OCI-LY7 (cell line): ENCODE results near the gene TIGAR. TPM values are rescaled to one million over a fixed set of nuclear protein-coding genes. Genes with fewer than 3 reads are reported as not detected.

Experiments used
- BruUV-seq: library from RNA; stranded (reverse); fragments of 400-500 nt; replicated peaks from 2 replicates; lab custom pipeline; 2021; lab: Mats Ljungman, UMichigan
- CTCF ChIA-PET: fragments of 300-600 bp; sonication (Branson Sonifier 250); formaldehyde crosslinking; loops from one replicate; lab custom pipeline; 2022; ENCODE audit warnings: antibody characterized with exemption; ENCODE audit not compliant: unreplicated experiment; lab: Charles Lee
- POLR2A ChIA-PET: fragments of 300-600 bp; sonication (Branson Sonifier 250); formaldehyde crosslinking; loops from one replicate; lab custom pipeline; 2022; ENCODE audit warnings: antibody characterized with exemption; lab: Charles Lee
- DNase-seq: peaks from one replicate; pipeline ENCODE4 v3.0.0-alpha.2; 2015; ENCODE audit warnings: low spot score
- H2AFZ ChIP-seq: fragments of 200-600 bp; sonication (generic), shearing (Covaris generic); 2 replicates; pipeline ENCODE4 v1.6.1; 2014; ENCODE audit warnings: mild to moderate bottlenecking, antibody characterized with exemption, low read length, moderate library complexity
- H3K27ac ChIP-seq: fragments of 200-600 bp; sonication (generic); 2 replicates; pipeline ENCODE4 v1.5.1; 2014; ENCODE audit warnings: mixed run types, low read depth, mild to moderate bottlenecking, moderate library complexity, low read length, inconsistent platforms; ENCODE audit not compliant: poor library complexity, severe bottlenecking
- H3K36me3 ChIP-seq: fragments of 200-600 bp; sonication (generic); 2 replicates; pipeline ENCODE4 v1.6.1; 2014; ENCODE audit warnings: mild to moderate bottlenecking, antibody characterized with exemption, low read length, moderate library complexity, mixed read lengths; ENCODE audit not compliant: insufficient read depth
- H3K4me1 ChIP-seq: fragments of 200-600 bp; sonication (generic); 2 replicates; pipeline ENCODE4 v1.5.1; 2014; ENCODE audit warnings: mild to moderate bottlenecking, low read length; ENCODE audit not compliant: insufficient read depth, poor library complexity, severe bottlenecking
- H3K4me2 ChIP-seq: fragments of 200-600 bp; sonication (generic); 2 replicates; pipeline ENCODE4 v1.6.1; 2014; ENCODE audit warnings: mild to moderate bottlenecking, low read length
- H3K4me3 ChIP-seq: fragments of 200-600 bp; sonication (generic); 2 replicates; pipeline ENCODE4 v1.5.1; 2014; ENCODE audit warnings: mild to moderate bottlenecking, low read depth, low read length; ENCODE audit not compliant: poor library complexity, severe bottlenecking
- H3K79me2 ChIP-seq: fragments of 200-600 bp; sonication (generic); 2 replicates; pipeline ENCODE4 v1.6.1; 2016; ENCODE audit warnings: low read depth, mild to moderate bottlenecking, low read length, moderate library complexity, mixed read lengths; ENCODE audit not compliant: insufficient read depth
- H3K9me2 ChIP-seq: fragments of 200-600 bp; sonication (generic); 2 replicates; pipeline ENCODE4 v1.6.1; 2016; ENCODE audit warnings: mild to moderate bottlenecking, low read length, mixed read lengths; ENCODE audit not compliant: insufficient read depth
- H3K9me3 ChIP-seq: fragments of 200-600 bp; sonication (generic); 2 replicates; pipeline ENCODE4 v1.6.1; 2014; ENCODE audit warnings: mild to moderate bottlenecking, mixed run types, low read length, mixed read lengths
- H4K20me1 ChIP-seq: fragments of 200-600 bp; sonication (generic); 2 replicates; pipeline ENCODE4 v1.6.1; 2014; ENCODE audit warnings: mild to moderate bottlenecking, antibody characterized with exemption, low read length, moderate library complexity, mixed read lengths; ENCODE audit not compliant: insufficient read depth
- EZH2phosphoT487 ChIP-seq: fragments of 200-600 bp; sonication (generic); IDR thresholded peaks from 2 replicates; pipeline ENCODE4 v1.6.1; 2018; ENCODE audit warnings: low read depth, borderline replicate concordance, mild to moderate bottlenecking, mixed run types, antibody characterized with exemption, low read length, moderate library complexity, mixed read lengths
- intact Hi-C: fragments of 100-400 bp; cut with micrococcal nuclease; formaldehyde crosslinking; loops from one replicate; pipeline ENCODE4 v1.10.0; 2022; ENCODE audit not compliant: unreplicated experiment
- total RNA-seq, 2 experiments: library from RNA; depleted of rRNA in 1 of 2; stranded (reverse); fragments of >200 nt in 1 of 2; shearing (Covaris generic) in 1 of 2; gene quantifications; 2 replicates each; pipeline ENCODE4 v1.2.3, GENCODE V29; 2014 to 2022
- TF ChIP-seq, protein P1 (sequence below): fragments of 200-600 bp; sonication (generic); conservative IDR thresholded peaks from 2 replicates; pipeline ENCODE4 v1.5.1; 2014; ENCODE audit warnings: mild to moderate bottlenecking, antibody characterized with exemption, low read length, moderate library complexity, mixed read lengths

The TIGAR gene
- total RNA-seq, 2 experiments from 2014 or later, result 8.0 to 24.7 TPM

DNA sequence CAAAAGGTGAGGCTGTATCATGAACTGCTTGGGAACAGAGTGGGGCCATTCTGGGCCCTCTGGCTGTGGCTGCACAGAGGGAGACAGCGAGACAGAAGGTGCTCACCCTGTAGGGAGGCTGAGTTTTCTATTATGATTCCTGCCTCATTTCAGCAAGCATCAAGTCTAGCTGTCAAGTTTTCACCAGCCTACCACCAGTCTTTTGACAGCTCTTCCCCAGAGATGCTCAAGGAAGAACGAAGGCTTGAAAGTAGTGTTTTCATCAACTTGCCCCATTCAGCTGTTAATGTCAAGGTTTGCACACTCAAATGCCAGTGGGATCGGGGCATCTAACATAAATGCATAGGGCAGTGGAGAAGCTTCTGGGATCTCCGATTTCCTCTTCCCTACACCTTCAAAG lies 48.5 kb downstream of the TIGAR start:
- no TSS peak for BruUV-seq
- Histone ChIP-seq H4K20me1 (no peaks in the 10 kb centered on the region), H3K79me2 (no peaks in the 10 kb centered on the region), H3K36me3 (no peaks in the 10 kb centered on the region), H3K9me3 (no peaks in the 10 kb centered on the region), H3K4me3 (no peak overlapping the region), H3K4me2 (no peak overlapping the region), H3K9me2 (no peaks in the 10 kb centered on the region), H2AFZ (no peak overlapping the region), H3K27ac (no peak overlapping the region), H3K4me1 (no peaks in the 10 kb centered on the region)
- no peak for DNase-seq
- CTCF ChIA-PET, result interaction anchor here (1.5 kb wide), 1 partner anchor 11 kb away, joined by 4 read pairs; no protein-coding TSS in a partner anchor
- POLR2A ChIA-PET, result no interaction called here
- no peak for TF ChIP-seq EZH2phosphoT487
- TF ChIP-seq, protein P1, sequence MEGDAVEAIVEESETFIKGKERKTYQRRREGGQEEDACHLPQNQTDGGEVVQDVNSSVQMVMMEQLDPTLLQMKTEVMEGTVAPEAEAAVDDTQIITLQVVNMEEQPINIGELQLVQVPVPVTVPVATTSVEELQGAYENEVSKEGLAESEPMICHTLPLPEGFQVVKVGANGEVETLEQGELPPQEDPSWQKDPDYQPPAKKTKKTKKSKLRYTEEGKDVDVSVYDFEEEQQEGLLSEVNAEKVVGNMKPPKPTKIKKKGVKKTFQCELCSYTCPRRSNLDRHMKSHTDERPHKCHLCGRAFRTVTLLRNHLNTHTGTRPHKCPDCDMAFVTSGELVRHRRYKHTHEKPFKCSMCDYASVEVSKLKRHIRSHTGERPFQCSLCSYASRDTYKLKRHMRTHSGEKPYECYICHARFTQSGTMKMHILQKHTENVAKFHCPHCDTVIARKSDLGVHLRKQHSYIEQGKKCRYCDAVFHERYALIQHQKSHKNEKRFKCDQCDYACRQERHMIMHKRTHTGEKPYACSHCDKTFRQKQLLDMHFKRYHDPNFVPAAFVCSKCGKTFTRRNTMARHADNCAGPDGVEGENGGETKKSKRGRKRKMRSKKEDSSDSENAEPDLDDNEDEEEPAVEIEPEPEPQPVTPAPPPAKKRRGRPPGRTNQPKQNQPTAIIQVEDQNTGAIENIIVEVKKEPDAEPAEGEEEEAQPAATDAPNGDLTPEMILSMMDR, result no peak
- intact Hi-C loops, result no loop called here

GRCh38 chr12:4370265-4370664 lies 49.3 kb downstream of the TIGAR start:
- TF ChIP-seq, protein P1, result no peak
- TF ChIP-seq EZH2phosphoT487, result no peak
- Histone ChIP-seq H3K79me2 (no peaks in the 10 kb centered on the region), H2AFZ (no peak overlapping the region), H4K20me1 (no peaks in the 10 kb centered on the region), H3K27ac (no peak overlapping the region), H3K4me1 (no peaks in the 10 kb centered on the region), H3K36me3 (no peaks in the 10 kb centered on the region), H3K9me2 (no peaks in the 10 kb centered on the region), H3K4me2 (no peak overlapping the region), H3K4me3 (no peak overlapping the region), H3K9me3 (no peaks in the 10 kb centered on the region)
- DNase-seq, result no peak
- no TSS peak for BruUV-seq
- CTCF ChIA-PET, result interaction anchor here (1.5 kb wide), 1 partner anchor 10 kb away, joined by 4 read pairs; no protein-coding TSS in a partner anchor
- intact Hi-C loops, result no loop called here
- POLR2A ChIA-PET, result no interaction called here

DNA sequence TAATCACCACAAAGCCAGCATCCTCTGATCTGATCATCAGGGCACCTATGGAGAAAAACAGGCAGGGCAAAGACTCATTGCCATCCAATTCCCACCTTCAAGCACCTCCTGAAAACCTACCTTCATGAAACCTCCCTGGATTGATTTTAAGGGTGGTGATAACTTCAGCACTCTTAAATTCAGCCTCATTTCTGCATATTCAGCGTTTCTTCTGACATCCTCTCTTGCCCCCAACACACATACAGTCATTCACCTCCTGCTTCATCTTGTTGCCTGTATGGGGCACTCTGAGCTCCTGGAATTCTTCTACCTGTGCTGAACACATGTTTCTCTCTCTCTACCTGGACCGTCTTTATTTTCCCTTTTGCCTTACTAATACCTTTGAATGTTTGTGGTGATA lies 51.6 kb downstream of the TIGAR start:
- H3K9me2 ChIP-seq, result no peaks in the 10 kb centered on the region
- no peaks in the 10 kb centered on the region for H3K36me3 ChIP-seq
- H3K79me2 ChIP-seq, result no peaks in the 10 kb centered on the region
- H3K4me1 ChIP-seq, result no peaks in the 10 kb centered on the region
- ChIA-PET POLR2A (no interaction called here), CTCF (no interaction called here)
- no peak overlapping the region for H3K4me2 ChIP-seq
- no peak overlapping the region for H3K4me3 ChIP-seq
- no peaks in the 10 kb centered on the region for H4K20me1 ChIP-seq
- H3K27ac ChIP-seq, result no peak overlapping the region
- no peak for DNase-seq
- intact Hi-C loops, result no loop called here
- H3K9me3 ChIP-seq, result no peaks in the 10 kb centered on the region
- no peak for TF ChIP-seq EZH2phosphoT487
- TF ChIP-seq, protein P1, result no peak
- no peak overlapping the region for H2AFZ ChIP-seq
- no TSS peak for BruUV-seq
